ENCODE data around the gene PDHA2. TPM values are rescaled to one million over a fixed set of nuclear protein-coding genes. Genes with fewer than 3 reads are reported as not detected.

The PDHA2 gene
- not detected in 5 replicates for total RNA-seq (2022; extraction: Qiagen RNA extraction)

GRCh38 chr4:95839891-95840290, at the start of gene PDHA2:
Gene PDHA2 (plus strand): TSS chr4:95840093. CDS start chr4:95840151, 58 bp downstream.

